ENCODE data around the gene TRIM38. TPM values are rescaled to one million over a fixed set of nuclear protein-coding genes. Genes with fewer than 3 reads are reported as not detected.
"Not testable (repeated sequence)": the region's sequence is repeated elsewhere in the genome, so short reads cannot be mapped to it uniquely, and the experiment has no call there.

The TRIM38 gene
- total and polyA plus RNA-seq, 8 donors, result 1.5 to 5.8 (median 2.5) TPM

GRCh38 chr6:26006086-26006939 lies 43.7 kb downstream of the TRIM38 start:
- DNase-seq (no peak), FAIRE-seq (no peak), ATAC-seq (no peak)
- TF ChIP-seq, protein P1, sequence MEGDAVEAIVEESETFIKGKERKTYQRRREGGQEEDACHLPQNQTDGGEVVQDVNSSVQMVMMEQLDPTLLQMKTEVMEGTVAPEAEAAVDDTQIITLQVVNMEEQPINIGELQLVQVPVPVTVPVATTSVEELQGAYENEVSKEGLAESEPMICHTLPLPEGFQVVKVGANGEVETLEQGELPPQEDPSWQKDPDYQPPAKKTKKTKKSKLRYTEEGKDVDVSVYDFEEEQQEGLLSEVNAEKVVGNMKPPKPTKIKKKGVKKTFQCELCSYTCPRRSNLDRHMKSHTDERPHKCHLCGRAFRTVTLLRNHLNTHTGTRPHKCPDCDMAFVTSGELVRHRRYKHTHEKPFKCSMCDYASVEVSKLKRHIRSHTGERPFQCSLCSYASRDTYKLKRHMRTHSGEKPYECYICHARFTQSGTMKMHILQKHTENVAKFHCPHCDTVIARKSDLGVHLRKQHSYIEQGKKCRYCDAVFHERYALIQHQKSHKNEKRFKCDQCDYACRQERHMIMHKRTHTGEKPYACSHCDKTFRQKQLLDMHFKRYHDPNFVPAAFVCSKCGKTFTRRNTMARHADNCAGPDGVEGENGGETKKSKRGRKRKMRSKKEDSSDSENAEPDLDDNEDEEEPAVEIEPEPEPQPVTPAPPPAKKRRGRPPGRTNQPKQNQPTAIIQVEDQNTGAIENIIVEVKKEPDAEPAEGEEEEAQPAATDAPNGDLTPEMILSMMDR (IDR thresholded peaks at IDR 0.05), result no peak
- H3K36me3 ChIP-seq, result no peaks in the 10 kb centered on the region
- H3K4me3 ChIP-seq, result no peak overlapping the region
- no peaks in the 10 kb centered on the region for H3K9me3 ChIP-seq
- H3K4me1 ChIP-seq, result no peaks in the 10 kb centered on the region
- no peaks in the 10 kb centered on the region for H3K27me3 ChIP-seq
- no peak overlapping the region for H3K27ac ChIP-seq
- intact Hi-C loops (cut with DNase I), result no loop called here

DNA sequence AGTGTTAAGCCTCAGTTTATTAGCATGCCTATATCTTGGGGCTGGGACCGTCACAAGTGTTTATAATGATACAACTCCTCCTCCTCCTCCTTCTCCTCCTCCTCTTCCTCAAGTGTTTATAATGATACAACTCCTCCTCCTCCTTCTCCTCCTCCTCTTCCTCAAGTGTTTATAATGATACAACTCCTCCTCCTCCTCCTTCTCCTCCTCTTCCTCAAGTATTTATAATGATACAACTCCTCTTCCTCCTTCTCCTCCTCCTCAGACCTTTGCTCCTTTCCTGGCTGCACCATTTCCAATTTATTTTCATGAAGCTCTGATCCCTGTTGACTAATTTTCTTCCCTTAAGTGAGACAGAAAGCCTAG lies 44.3 kb downstream of the TRIM38 start:
- 74 to 85% methylated on average over 1 of the region's 1 CpG for WGBS, 2 donors
- H3K36me3 ChIP-seq; H3K4me1 ChIP-seq; H3K9me3 ChIP-seq; H3K27me3 ChIP-seq; DNase-seq; FAIRE-seq; intact Hi-C loops (cut with DNase I); H3K27ac ChIP-seq; H3K4me3 ChIP-seq; ATAC-seq: not testable (repeated sequence)

DNA sequence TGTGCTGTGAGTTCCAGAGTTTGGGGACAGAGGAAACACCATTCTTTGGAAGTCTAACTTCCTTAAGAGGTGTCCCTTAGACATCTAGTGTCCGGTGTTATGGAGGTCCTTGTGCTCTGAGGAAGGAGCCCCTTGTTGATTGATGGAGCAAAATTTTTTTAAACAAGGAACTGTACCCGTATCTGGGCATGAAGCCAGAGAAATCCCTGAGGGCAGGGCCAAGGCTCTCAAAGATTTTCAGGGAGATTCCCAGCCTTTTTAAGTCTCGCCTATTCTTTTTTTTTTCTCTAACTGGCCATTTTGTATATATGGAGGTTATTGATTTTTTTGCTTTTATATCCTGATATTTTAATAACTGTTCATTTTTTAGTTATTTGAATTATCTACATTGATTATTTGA lies 45.9 kb downstream of the TRIM38 start:
- Histone ChIP-seq H3K36me3 (no peaks in the 10 kb centered on the region), H3K27ac (no peak overlapping the region), H3K4me3 (no peak overlapping the region), H3K9me3 (no peaks in the 10 kb centered on the region), H3K4me1 (no peaks in the 10 kb centered on the region), H3K27me3 (no peaks in the 10 kb centered on the region)
- intact Hi-C loops (cut with DNase I), result no loop called here
- WGBS, 2 donors, result 49 to 56% methylated on average over 3 of the region's 3 CpGs
- ATAC-seq (no peak), FAIRE-seq (no peak), DNase-seq (no peak)
- TF ChIP-seq, protein P1 (IDR thresholded peaks at IDR 0.05), result no peak

- Histone ChIP-seq H3K27me3 (no peaks in the 10 kb centered on the region), H3K4me3 (no peak overlapping the region), H3K4me1 (no peaks in the 10 kb centered on the region), H3K9me3 (no peaks in the 10 kb centered on the region), H3K27ac (no peak overlapping the region), H3K36me3 (no peaks in the 10 kb centered on the region)
- no peak for ATAC-seq
- no peak for FAIRE-seq
- TF ChIP-seq, protein P1 (IDR thresholded peaks at IDR 0.05), result no peak
- WGBS, 2 donors, result 85 to 93% methylated on average over 4 of the region's 4 CpGs
- intact Hi-C loops (cut with DNase I), result no loop called here
- no peak for DNase-seq
Measured at GRCh38 chr6:26009817-26010216, 47.2 kb downstream of the TRIM38 start.

DNA sequence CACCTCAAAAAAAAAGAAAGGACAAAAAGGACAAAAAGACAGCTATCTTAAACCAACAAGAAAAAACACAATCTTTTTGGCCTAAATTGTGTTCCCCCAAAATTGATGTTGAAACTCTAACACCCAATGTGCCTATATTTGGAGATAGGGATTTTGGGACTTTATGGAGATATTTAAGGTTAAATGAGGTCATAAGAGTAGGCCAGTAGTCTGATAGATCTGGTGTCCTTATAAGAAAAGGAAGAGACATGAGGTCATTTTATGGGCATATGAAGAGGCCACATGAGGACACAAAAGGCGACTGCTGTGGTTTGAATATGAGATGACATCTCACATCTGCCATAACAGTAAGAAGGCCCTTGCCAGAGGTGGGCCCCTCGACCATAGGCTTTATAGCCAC lies 49.5 kb downstream of the TRIM38 start:
- FAIRE-seq (no peak), DNase-seq (no peak), ATAC-seq (no peak)
- no peak overlapping the region for H3K27ac ChIP-seq
- TF ChIP-seq, protein P1 (IDR thresholded peaks at IDR 0.05), result no peak
- WGBS, 2 donors, result 80 to 91% methylated on average over 2 of the region's 2 CpGs
- no peaks in the 10 kb centered on the region for H3K36me3 ChIP-seq
- H3K27me3 ChIP-seq, result no peaks in the 10 kb centered on the region
- no peaks in the 10 kb centered on the region for H3K9me3 ChIP-seq
- intact Hi-C loops (cut with DNase I), result no loop called here
- H3K4me1 ChIP-seq, result no peaks in the 10 kb centered on the region
- no peak overlapping the region for H3K4me3 ChIP-seq

DNA sequence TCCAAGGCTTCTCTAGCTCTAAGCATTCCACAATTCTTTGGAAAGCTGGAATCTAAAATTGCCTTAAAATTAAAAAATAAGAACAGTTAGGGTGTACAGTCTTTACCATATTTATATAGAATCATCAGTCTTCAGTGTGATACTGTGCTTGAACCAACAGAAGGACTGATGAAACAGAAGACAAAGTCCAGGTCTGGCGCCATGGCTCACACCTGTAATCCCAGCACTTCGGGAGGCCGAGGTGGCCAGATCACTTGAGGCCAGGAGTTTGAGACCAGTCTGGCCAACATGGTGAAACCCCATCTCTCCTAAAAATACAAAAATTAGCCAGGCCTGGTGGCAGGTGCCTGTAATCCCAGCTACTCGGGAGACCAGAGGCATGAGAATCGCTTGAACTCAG lies 51.8 kb downstream of the TRIM38 start:
- intact Hi-C loops (cut with DNase I); H3K4me1 ChIP-seq; H3K27me3 ChIP-seq; ATAC-seq; FAIRE-seq; H3K27ac ChIP-seq; H3K36me3 ChIP-seq; DNase-seq; H3K4me3 ChIP-seq; H3K9me3 ChIP-seq: not testable (repeated sequence)
- WGBS, 2 donors, result 94 to 95% methylated on average over 5 of the region's 5 CpGs

Data from pancreas (tissue), 10 donors.